Panc1 (cell line): ENCODE data around the gene CTDP1.

Experiments used
- POLR2AphosphoS5 ChIP-seq: IDR thresholded peaks from 2 replicates; pipeline ENCODE4 v1.6.1; 2012; ENCODE audit warnings: mild to moderate bottlenecking, low read depth, low read length, moderate library complexity
- SIN3A ChIP-seq: IDR thresholded peaks from 2 replicates; pipeline ENCODE4 v1.6.1; 2012; ENCODE audit warnings: low read depth, mild to moderate bottlenecking, low read length, moderate library complexity, borderline replicate concordance; ENCODE audit not compliant: insufficient read depth
- TCF7L2 ChIP-seq: IDR thresholded peaks from 2 replicates; pipeline ENCODE4 v1.6.1; 2011; ENCODE audit warnings: mild to moderate bottlenecking, low read depth, low read length, inconsistent platforms
- TF ChIP-seq, protein P1 (sequence below): fragments of 450-650 bp; IDR thresholded peaks from 2 replicates; pipeline ENCODE4 v1.5.1; 2017; ENCODE audit warnings: mild to moderate bottlenecking
- TF ChIP-seq, protein P2 (sequence below), 2 experiments: IDR thresholded peaks; 2 replicates each; pipeline ENCODE4 v1.6.1; 2011 to 2012; ENCODE audit warnings: low read depth in 2 of 2, control low read depth in 1 of 2, low read length in 1 of 2, mild to moderate bottlenecking in 1 of 2, moderate library complexity in 1 of 2; ENCODE audit not compliant: insufficient read depth in 1 of 2

DNA sequence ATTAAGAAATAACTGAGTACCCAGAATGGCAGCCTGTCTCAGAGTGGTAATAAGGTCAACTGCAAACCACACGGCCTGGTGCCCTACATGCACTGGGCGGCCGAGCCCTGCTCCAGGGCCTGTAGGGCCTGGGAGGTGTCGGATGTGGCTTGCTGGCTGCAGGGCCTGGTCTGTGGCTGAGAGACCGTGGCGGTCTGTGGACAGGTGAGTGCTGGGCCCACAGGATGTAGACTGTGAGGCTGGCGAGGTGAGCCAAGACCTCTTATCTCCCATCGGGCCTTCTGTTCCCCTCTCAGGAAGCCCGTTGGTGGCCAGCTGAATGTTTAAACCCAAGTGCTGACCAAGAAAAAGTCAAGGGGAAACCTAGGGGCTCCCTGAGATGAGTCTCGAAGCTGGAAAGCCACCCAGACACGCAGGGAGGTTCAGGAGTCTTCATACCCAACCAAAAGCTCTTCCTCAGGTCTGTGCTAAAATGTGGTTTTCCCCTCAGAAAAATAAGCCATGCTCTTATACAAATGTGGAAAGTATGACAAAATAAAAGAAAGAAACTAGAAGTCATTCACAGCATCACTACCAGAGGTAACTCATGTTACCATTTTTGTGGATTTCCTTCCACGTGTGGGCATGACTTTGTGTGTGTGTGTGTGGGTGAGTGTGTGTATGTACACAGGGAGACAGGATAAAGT is 47.7 kb upstream of the CTDP1 start:
- TF ChIP-seq, protein P1, sequence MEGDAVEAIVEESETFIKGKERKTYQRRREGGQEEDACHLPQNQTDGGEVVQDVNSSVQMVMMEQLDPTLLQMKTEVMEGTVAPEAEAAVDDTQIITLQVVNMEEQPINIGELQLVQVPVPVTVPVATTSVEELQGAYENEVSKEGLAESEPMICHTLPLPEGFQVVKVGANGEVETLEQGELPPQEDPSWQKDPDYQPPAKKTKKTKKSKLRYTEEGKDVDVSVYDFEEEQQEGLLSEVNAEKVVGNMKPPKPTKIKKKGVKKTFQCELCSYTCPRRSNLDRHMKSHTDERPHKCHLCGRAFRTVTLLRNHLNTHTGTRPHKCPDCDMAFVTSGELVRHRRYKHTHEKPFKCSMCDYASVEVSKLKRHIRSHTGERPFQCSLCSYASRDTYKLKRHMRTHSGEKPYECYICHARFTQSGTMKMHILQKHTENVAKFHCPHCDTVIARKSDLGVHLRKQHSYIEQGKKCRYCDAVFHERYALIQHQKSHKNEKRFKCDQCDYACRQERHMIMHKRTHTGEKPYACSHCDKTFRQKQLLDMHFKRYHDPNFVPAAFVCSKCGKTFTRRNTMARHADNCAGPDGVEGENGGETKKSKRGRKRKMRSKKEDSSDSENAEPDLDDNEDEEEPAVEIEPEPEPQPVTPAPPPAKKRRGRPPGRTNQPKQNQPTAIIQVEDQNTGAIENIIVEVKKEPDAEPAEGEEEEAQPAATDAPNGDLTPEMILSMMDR, result no peak
- no peak for TF ChIP-seq TCF7L2
- TF ChIP-seq, protein P2, sequence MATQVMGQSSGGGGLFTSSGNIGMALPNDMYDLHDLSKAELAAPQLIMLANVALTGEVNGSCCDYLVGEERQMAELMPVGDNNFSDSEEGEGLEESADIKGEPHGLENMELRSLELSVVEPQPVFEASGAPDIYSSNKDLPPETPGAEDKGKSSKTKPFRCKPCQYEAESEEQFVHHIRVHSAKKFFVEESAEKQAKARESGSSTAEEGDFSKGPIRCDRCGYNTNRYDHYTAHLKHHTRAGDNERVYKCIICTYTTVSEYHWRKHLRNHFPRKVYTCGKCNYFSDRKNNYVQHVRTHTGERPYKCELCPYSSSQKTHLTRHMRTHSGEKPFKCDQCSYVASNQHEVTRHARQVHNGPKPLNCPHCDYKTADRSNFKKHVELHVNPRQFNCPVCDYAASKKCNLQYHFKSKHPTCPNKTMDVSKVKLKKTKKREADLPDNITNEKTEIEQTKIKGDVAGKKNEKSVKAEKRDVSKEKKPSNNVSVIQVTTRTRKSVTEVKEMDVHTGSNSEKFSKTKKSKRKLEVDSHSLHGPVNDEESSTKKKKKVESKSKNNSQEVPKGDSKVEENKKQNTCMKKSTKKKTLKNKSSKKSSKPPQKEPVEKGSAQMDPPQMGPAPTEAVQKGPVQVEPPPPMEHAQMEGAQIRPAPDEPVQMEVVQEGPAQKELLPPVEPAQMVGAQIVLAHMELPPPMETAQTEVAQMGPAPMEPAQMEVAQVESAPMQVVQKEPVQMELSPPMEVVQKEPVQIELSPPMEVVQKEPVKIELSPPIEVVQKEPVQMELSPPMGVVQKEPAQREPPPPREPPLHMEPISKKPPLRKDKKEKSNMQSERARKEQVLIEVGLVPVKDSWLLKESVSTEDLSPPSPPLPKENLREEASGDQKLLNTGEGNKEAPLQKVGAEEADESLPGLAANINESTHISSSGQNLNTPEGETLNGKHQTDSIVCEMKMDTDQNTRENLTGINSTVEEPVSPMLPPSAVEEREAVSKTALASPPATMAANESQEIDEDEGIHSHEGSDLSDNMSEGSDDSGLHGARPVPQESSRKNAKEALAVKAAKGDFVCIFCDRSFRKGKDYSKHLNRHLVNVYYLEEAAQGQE (IDR thresholded peaks at IDR 0.05; ENCODE audit: insufficient read depth in 1 of 2, low read depth in 2 of 2, low read length in 1 of 2), result no peak
- TF ChIP-seq SIN3A, result no peak
- no peak for TF ChIP-seq POLR2AphosphoS5
